ENCODE data around the gene KCP.

GRCh38 chr7:128939861-128940410 is 29.4 kb upstream of the KCP start:
- TF ChIP-seq POLR2A (IDR thresholded peaks at IDR 0.05) (no peak), EP300 (IDR thresholded peaks at IDR 0.05) (no peak), CTCF (IDR thresholded peaks at IDR 0.05) (no peak)

Data from ovary (tissue), 3 donors.